ENCODE results near the gene CTSH.

The CTSH gene

GRCh38 chr15:78977591-78978347 lies 32.9 kb upstream of the CTSH start:
- no peak for DNase-seq

GRCh38 chr15:78977091-78977571 lies 32.3 kb upstream of the CTSH start:
- DNase-seq: no peak

GRCh38 chr15:78976691-78977090 lies 31.8 kb upstream of the CTSH start:
- no peak for DNase-seq

GRCh38 chr15:78974272-78974918 lies 29.5 kb upstream of the CTSH start:
- DNase-seq: no peak

GRCh38 chr15:78969687-78970349 lies 25.0 kb upstream of the CTSH start:
- no peak for DNase-seq

GRCh38 chr15:78968539-78969271 lies 23.9 kb upstream of the CTSH start:
- DNase-seq: no peak

GRCh38 chr15:78968114-78968513 lies 23.3 kb upstream of the CTSH start:
- DNase-seq: no peak

- no peak for DNase-seq
These were observed 15.5 kb upstream of the CTSH start for GRCh38 chr15:78960308-78960707.

GRCh38 chr15:78959360-78959759 lies 14.5 kb upstream of the CTSH start:
- no peak for DNase-seq

GRCh38 chr15:78957416-78958093 lies 12.7 kb upstream of the CTSH start:
- DNase-seq: no peak

GRCh38 chr15:78956937-78957336 lies 12.1 kb upstream of the CTSH start:
- DNase-seq: no peak

- DNase-seq: no peak
These were observed 10.5 kb upstream of the CTSH start for GRCh38 chr15:78955355-78955754.

GRCh38 chr15:78951841-78952238 lies 7.0 kb upstream of the CTSH start:
- no peak for DNase-seq

- DNase-seq: no peak
These were observed 6.3 kb upstream of the CTSH start for GRCh38 chr15:78950902-78951840.

GRCh38 chr15:78950343-78950742 lies 5.5 kb upstream of the CTSH start:
- no peak for DNase-seq

GRCh38 chr15:78949461-78949860 lies 4.6 kb upstream of the CTSH start:
- DNase-seq: no peak

GRCh38 chr15:78947506-78947905 lies 2.7 kb upstream of the CTSH start:
- no peak for DNase-seq

GRCh38 chr15:78946493-78946892 lies 1.6 kb upstream of the CTSH start:
- DNase-seq: no peak

GRCh38 chr15:78944202-78944625 lies 632 bp downstream of the CTSH start:
- DNase-seq: no peak

GRCh38 chr15:78943692-78944091 lies 1.2 kb downstream of the CTSH start:
- DNase-seq: no peak

- DNase-seq: no peak
These were observed 2.1 kb downstream of the CTSH start for GRCh38 chr15:78942741-78943140.
